ENCODE measurements around the gene HOXD13. TPM values are rescaled to one million over a fixed set of nuclear protein-coding genes. Genes with fewer than 3 reads are reported as not detected.

Gene HOXD13
- 0.29 and 0.53 TPM in 2 replicates for total RNA-seq

GRCh38 chr2:176092270-176093144, at the start of gene HOXD13:
Gene HOXD13 (plus strand): TSS chr2:176092721. CDS start chr2:176092891, 170 bp downstream.

GRCh38 chr2:176083796-176084261, 8.7 kb upstream of the HOXD13 start, which contains the start of gene EVX2:
Gene EVX2 (minus strand): TSS chr2:176083962. CDS start chr2:176083776, 186 bp downstream.

GRCh38 chr2:176099728-176100546, 7.4 kb downstream of the HOXD13 start, which contains the start of gene HOXD12:
Gene HOXD12 (plus strand): TSS chr2:176099795. CDS start chr2:176099802, 7 bp downstream.

GRCh38 chr2:176106581-176107539, 14.3 kb downstream of the HOXD13 start, which contains the start of gene HOXD11:
Gene HOXD11 (plus strand): TSS chr2:176107280. CDS start chr2:176107356, 76 bp downstream.

GRCh38 chr2:176115883-176116813, 23.6 kb downstream of the HOXD13 start, which contains the start of gene HOXD10:
Gene HOXD10 (plus strand): TSS chr2:176116778. CDS start chr2:176116834, 56 bp downstream.

GRCh38 chr2:176122683-176123410, 30.3 kb downstream of the HOXD13 start, which contains the start of gene HOXD9:
Gene HOXD9 (plus strand): TSS chr2:176122719. CDS start chr2:176122769, 50 bp downstream.

GRCh38 chr2:176128982-176129796, 36.7 kb downstream of the HOXD13 start, which contains the start of gene HOXD8:
Gene HOXD8 (plus strand): TSS chr2:176129705. CDS start chr2:176130367, 662 bp downstream.

Other genes starting within 250 kb of the HOXD13 start
- gene LNPK, start 90.5 kb upstream of the HOXD13 start, total RNA-seq: 26.2 and 31.5 TPM in 2 replicates
- gene EVX2, start 8.8 kb upstream of the HOXD13 start, total RNA-seq: not detected in 2 replicates
- not detected in 2 replicates for gene HOXD12, start 7.1 kb downstream of the HOXD13 start, total RNA-seq
- gene HOXD11, start 14.6 kb downstream of the HOXD13 start, total RNA-seq: 6.6 and 9.4 TPM in 2 replicates
- gene HOXD10, start 24.1 kb downstream of the HOXD13 start, total RNA-seq: 2.0 and 3.4 TPM in 2 replicates
- 3.2 and 5.8 TPM in 2 replicates for gene HOXD9, start 30.0 kb downstream of the HOXD13 start, total RNA-seq
- 8.3 and 11.8 TPM in 2 replicates for gene HOXD8, start 37.0 kb downstream of the HOXD13 start, total RNA-seq
- gene HOXD4, start 58.8 kb downstream of the HOXD13 start, total RNA-seq: 0.18 and 2.0 TPM in 2 replicates
- gene HOXD3, start 64.6 kb downstream of the HOXD13 start, total RNA-seq: 0.18 and 1.7 TPM in 2 replicates
- gene HOXD1, start 95.9 kb downstream of the HOXD13 start, total RNA-seq: not detected in 2 replicates
- 34.7 and 42.1 TPM in 2 replicates for gene MTX2, start 176.7 kb downstream of the HOXD13 start, total RNA-seq

All from myometrial cell (primary cell).